ENCODE data around the gene OR13F1.
"Not testable (repeated sequence)": the region's sequence is repeated elsewhere in the genome, so short reads cannot be mapped to it uniquely, and the experiment has no call there.

Gene OR13F1, protein sequence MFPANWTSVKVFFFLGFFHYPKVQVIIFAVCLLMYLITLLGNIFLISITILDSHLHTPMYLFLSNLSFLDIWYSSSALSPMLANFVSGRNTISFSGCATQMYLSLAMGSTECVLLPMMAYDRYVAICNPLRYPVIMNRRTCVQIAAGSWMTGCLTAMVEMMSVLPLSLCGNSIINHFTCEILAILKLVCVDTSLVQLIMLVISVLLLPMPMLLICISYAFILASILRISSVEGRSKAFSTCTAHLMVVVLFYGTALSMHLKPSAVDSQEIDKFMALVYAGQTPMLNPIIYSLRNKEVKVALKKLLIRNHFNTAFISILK

DNA sequence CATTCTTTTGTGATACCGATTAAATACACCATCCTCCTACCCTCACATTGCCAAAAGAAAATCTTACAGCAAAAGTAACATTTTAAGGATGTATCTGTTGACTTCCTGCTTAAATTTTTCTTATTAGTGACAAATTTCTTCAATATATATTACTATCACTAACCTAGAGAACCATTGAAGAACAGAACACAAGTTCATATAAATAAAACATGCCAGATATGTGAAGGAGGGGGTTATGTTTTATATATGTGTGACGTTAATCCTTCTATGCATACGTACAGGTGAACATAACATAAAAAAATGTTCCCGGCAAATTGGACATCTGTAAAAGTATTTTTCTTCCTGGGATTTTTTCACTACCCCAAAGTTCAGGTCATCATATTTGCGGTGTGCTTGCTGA is at the start of gene OR13F1:
Gene OR13F1, plus strand, starts transcription at position 301 of the 400 bp plus-strand sequence. Its CDS starts 0 bp downstream, at position 301.
- no peak for DNase-seq (ENCODE audit: low read depth, low spot score)

DNA sequence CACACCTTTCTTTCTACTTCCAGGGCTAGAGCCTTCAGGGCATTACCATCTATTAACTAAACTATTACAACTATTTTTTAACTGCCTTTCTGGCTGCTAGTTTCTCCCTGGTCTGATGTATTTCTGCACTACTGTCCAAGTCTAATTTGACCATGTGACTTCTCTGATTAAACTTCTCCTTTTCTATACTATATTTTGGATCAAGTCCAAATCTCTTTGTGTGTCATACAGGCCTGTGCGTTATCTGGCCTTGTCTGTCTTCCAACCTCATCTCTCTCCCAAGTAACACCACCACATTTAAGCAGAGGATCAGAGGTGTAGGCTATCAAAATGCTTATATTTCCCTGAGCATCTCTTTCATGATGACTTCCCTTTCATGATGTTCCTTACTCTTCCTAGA is 47.2 kb upstream of the OR13F1 start:
- DNase-seq (ENCODE audit: low read depth, low spot score) = no peak

DNA sequence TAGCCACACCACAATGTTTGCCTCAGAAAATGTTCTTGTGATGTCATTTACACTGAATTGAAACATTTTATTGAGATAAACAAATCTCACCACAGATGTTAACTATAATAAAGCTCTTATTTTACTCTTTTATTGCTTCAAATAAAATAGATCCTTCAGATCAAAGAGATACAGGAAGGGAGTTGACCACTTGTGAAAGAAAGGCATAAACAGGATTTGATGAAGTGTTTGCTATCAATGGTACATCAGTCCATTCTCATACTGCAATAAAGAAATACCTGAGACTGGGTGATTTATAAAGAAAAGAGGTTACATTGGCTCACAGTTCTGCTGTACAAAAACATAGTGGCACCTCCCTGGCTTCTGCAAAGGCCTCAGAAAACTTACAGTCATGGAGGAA is 40.2 kb upstream of the OR13F1 start:
- DNase-seq (ENCODE audit: low read depth, low spot score) = no peak

DNA sequence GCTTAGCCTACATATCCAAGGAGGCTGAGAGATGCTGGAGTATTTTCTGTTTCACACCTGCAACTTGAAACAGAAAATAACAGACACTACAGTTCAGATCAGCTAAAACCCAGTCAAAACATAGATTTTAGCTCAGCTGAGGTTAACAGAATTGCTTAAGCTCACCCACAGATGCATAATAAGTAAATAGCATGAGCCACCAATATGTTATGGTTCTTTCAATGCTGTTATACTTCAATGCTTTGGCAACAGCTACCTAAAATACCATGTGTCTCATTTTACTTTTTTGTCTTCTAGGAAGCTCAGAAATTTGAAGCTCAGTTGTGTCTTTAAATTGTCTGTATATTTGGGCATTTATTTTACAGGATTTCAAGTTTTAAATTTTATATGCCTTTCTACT is 35.8 kb upstream of the OR13F1 start:
- no peak for DNase-seq (ENCODE audit: low read depth, low spot score)

DNA sequence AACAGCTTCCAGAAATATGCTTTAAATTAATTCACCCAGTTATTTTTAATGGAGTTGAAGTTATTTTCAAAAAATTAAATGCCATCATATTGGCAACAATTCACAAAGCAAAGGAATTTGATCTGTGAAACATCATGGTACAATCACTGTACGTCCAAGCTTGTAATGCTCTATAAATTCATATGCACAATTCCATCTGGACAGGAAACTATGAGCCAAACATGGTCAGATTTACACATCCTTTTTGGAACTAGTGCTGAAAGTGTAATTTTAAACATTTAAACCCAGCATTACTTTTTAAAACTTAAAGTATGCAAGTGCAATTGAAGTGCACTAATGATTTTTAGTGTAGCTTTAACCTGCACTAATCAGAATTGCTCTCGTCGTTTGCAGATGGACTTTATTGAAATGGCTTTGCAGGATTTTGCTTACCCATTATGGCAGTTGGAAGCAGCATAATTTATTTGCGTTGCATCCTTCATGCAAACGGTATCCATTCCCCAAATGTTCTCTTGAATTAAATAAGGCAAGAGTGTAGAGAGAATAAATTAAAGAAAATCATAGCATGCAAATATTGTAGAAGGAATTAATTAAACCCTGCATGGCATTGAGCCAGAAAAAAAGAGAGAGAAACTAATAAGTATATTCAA is 21.0 kb upstream of the OR13F1 start:
- DNase-seq (ENCODE audit: low read depth, low spot score) = no peak

DNA sequence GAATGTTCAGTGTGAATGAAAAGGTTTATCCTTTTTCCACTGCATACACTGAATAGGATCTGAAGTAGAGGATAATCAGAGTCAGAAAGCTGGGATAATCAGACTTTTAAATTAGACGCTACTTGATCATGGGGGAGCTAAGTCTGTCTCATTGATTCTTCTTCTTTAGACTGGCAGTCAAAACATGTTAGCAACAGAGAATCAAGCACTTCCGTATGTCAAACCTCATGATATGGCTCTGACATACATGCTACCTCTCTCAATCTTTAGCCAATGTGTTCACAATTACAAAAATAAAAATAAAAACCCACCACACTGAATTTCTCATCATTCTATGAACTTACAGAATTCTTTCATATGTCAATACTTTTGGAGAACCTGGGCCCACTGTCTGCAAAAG is 19.0 kb upstream of the OR13F1 start:
- DNase-seq (ENCODE audit: low read depth, low spot score) = no peak

DNA sequence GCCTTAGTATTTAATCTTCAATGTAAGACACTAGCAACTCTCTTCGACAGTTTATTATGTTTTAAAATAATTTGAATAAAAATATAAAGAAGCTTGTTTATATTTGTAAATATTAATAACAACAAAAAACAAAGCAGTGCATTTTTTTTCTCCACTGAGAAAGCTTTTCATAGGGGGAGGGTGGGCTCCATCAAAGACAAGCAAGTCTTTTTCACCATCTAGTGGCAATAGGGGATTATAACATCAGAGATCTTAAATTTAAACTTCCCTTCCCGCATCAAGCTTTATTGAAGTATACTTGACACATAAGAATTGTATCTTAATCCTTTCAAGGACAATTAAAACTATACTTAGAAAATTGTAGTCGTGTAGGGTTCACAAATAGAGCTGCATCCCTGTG is 9.3 kb upstream of the OR13F1 start:
- no peak for DNase-seq (ENCODE audit: low read depth, low spot score)

DNA sequence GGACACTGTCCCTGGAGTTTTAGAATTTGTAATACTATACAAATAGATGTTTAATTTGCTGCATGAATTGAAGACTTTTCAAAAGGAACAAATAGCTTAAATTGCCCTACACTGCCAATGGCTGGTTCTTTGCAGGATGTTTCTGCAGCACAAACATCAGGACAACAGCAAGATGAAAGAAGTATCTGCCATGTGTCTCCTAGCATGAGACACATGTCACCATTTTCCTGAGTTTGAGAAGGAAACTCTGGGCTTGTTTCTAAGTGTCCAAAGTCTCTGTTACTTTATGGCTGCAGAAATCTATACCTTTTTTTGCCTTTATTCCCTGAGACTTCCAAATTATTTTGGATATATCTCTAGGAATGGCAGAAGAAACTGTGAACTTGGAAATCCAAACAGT is 623 bp upstream of the OR13F1 start:
- DNase-seq (ENCODE audit: low read depth, low spot score) = no peak

DNA sequence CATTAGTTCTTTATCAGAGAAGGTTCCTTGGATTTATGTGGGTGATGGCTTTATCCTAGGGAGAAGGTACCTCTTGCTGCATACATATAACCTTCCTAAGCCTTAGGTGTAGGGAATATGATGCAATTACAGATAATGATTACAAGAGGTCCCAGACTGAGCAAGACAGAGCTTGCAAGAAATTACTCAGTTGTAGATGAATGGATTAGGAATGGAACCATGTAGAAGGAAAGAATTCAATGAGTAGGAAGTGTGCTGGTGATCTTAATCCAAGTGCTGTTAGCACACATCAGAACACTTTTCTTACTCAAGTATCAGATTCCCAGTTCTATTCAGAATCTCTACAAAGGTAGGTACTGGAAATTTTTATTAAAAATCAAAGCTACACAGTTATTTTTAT is 2.5 kb downstream of the OR13F1 start:
- DNase-seq (ENCODE audit: low read depth, low spot score) = no peak

DNA sequence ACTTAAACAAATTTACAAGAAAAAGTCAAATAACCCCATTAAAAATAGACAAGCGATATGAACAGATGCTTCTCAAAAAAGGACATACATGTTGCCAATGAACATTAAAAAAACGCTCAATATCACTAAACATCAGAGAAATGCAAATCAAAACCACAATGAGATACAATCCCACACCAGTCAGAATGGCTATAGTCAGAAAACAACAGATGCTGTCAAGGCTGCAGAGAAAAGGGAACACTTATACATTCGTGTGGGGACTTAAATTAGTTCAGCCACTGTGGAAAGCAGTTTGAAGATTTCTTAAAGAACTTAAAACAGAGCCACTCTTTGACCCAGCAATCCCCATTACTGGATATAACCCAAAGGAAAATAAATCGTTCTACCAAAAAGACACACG is 10.8 kb downstream of the OR13F1 start:
- no peak for DNase-seq (ENCODE audit: low read depth, low spot score)

DNA sequence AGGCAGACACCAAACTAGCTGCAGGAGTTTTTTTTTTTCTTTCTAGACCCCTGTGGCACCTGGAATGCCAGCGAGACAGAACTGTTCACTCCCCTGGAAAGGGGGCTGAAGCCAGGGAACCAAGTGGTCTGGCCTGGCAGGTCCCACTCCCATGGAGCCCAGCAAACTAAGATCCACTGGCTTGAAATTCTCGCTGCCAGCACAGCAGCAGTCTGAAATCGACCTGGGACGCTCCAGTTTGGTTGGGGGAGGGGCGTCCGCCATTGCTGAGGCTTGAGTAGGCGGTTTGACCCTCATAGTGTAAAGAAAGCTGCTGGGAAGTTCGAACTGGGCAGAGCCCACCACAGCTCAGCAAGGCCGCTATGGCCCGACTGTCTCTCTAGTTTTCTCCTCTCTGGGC is 16.2 kb downstream of the OR13F1 start:
- DNase-seq (ENCODE audit: low read depth, low spot score) = not testable (repeated sequence)

DNA sequence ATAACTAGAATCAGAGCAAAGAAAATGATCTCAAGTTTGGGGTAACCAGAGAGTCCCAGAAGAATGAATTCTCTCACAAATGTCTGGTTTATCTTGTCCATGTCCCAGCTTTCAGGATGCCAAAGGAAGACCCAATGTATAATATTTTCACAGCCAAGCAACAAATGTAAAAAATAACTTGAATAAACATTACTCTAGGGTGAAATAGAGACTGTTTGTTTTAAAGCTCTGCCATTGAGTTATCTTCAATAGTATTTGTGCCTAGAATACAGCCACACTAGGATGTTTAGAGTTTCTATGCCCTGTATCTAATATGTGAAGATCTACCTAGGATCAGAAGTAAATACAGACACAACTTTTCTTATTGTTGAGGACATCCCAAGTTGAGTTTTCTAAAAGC is 23.0 kb downstream of the OR13F1 start, which contains the start of gene OR13C4:
Gene OR13C4, minus strand, starts transcription at position 101 of the 400 bp plus-strand sequence. Its CDS starts 0 bp downstream, at position 101.
- no peak for DNase-seq (ENCODE audit: low read depth, low spot score)

DNA sequence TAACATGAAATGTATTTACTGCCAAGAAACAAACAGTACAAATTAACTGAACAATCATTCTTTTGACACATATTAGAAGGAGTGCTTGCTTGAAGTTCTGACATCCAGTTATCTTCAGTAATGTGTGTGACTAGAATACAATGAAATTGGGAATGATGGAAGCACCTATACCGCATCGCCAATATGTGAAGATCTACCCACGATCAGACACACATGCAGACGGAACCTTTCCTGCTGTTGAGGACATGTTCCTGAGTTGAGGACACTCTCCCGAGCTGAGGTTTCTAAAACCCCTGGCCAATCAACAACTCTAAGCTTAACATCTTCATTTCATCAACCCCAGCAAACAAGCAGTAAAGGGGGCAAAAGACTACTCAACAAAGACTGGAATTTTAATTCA is 32.7 kb downstream of the OR13F1 start, which contains the start of gene OR13C3:
Gene OR13C3, minus strand, starts transcription at position 101 of the 400 bp plus-strand sequence. CDS start 133 bp downstream, outside the sequence.
- DNase-seq (ENCODE audit: low read depth, low spot score) = no peak

DNA sequence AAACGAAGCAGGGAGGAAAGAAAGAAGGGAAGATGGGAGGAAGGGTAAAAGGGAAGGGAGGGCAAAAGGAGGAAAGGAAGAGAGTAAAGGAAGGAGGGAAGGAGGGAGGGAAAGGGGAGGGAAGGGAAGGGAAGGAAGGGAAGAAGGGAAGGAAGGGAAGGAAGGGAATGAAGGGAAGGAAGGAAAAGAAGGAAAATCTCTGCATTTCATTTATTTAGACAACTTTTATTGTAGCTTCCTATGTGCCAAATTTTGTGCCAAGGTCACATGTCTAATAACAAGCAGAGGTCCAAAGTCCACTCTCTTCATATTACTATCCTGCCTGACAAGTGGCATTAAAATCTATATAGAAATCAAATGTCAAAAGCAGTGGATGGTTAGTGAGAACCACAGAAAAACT is 35.2 kb downstream of the OR13F1 start:
- no peak for DNase-seq (ENCODE audit: low read depth, low spot score)

DNA sequence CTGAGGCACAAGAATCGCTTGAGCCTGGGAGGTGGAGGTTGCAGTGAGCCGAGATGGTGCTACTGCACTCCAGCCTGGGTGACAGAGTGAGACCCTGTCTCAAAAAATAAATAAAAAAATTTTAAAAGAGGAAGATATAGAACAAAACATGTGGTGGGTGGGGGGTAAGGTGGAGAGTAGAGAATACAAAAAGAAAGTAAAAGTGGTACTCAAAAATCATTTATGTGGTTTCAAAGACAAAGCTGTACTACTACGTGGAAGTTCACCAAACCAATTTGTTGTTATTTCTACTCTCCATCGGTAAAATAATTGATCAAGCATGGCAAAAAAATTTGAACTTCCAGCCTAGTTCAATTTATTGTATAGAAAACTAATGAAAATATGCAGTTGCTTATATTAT is 40.6 kb downstream of the OR13F1 start:
- DNase-seq (ENCODE audit: low read depth, low spot score) = no peak

DNA sequence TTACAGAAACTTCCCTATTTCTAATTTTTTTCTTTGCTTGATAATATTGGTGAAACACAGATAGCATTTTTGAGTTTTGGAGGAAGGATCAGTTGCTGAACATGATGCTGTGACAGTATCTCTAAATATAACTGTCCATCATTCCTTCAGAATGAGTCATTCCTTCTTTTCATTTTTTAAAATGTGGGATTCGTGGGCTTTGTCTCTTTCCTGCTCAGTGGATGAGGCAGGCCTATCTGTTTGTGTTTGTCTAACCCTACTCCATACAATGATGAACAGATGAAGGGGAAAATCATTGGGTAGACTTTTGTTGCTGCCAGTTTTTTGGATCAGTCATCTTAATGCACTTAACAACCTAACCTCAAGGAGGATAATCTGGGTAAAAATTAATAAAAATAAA is 49.2 kb downstream of the OR13F1 start:
- no peak for DNase-seq (ENCODE audit: low read depth, low spot score)
